Islet of Langerhans (tissue), 1 donor: Measurements from ENCODE around the gene ELP4.

Experiments used
- FAIRE-seq: peaks from one replicate; lab custom pipeline; 2011; peaks lifted over from hg19 to GRCh38; lab: Jason Lieb, UNC

The ELP4 gene

DNA sequence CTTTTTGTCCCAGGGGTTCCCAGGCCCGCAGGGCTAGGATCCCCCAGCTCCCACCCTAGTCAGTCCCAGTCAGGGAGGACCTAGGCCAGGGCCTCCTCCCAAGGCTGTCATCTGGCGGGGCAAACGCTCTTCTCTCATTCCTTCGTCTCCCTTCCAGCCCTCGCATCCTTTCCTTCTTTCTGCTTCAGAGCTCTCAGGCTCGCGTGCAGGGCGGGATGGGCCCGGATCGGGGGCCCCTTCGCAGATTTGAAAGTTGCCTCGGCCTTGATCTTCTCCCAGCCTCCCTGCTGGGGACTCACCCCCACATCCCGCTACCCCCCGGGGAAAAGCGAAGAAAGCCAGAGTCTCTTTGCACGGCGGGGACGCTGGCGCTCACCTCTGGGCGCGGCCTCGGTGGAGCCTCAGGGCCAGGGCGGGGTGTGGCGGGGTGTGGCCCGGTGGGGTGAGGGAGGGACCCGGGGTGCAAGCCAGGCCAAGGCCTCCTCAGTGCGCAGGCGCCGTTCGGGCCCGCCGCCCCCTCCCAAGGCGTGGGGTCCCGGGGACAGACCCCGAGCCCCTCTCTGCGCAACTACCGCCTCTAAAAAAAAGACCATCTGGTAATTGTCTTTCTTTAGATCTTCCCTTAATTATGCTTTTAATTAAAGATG is 316.4 kb downstream of the ELP4 start:
- FAIRE-seq, result no peak

DNA sequence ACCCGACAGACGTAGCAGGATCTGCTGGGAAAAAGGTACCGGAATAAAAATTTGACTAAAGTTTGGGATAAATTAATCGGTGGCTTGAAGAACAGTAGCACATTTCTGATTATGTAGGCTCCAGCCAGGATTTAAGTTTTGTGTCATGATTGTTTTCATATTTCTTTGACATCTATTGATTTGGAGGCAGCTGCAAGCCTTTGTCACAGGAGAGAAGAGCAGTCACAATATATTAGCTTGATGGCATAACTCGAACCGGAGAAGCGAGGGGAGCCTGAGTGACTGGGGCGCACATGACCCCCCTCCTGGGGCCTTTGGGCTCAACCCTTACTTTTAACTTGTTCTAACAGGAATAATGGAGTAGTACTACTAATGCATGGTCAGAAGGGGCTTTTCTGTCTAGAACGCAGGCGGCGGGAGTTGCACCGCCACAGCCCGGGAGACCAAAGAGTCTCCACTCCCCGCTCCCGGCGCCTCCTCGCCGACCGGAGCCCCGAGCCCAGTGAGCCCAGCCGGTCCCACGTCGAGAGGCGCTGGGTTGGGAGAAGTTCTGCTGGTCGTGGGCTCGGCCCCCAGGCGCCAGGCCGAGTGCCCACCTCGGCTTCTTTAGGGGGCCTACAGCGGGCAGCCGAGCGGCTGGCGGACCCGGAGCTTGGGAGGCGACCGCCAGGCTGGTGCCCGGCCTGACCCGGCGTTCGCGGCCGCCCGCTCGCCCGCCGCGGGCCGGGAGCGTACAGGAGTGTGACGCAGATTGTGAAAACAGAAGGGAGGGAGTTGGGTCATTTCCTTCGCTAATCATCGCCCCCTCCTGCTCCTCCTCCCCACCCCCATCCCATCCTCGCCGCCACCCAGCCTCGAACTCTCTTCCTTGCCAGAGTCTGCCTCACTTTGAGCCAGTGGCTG is 317.2 kb downstream of the ELP4 start:
- no peak for FAIRE-seq

DNA sequence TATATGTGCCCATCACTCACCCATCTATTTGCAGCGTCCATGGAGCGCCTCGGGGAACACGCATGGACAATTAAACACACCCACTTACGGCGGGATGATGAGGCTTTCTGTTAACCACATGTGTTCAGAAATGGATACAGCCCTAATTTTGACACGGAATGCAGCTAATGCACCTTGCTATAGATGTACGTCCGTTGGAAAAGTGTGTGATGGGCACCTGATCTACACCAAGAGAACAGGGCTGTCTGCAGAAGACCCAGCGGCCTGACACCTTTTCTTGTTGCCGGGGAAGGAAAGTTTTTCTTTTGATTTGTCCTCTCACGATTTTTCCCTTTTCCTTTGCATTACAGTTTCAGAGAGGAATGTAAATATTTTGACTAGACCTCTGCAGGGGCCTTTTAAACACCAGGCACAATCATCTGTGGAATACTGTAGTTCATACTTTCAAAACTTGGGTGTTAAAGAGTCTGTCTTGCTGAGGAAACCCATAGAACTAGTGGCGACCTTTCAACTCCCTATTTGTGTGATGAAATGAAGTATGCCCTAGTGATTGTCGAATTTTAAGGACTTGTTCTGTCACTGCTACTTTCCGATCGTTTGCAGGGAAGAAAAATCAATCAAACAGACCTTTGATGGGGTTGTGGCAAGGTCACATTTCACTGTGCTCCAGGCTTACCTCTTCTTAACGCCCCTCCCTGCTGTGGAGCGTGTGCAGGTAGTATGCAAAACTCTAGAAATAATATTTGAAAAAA is 318.1 kb downstream of the ELP4 start:
- FAIRE-seq, result no peak

DNA sequence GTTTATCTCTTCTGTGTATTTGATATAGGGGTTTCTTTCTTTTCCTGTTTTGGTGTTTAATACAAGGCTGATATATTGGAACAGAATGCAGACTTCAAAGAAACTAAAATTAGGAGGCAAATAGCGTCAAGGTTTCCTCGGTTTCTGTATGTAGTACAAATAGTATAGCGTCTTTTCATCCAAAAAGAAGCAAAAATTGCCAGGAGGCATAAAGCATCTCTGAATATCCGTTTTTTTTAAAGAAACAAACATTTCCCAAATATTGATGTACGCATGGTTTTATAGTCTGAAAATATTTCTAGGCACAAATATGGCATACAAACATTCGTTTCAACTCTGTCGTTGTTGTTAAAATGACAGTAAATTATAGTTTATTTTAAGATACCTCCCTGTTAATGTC is 318.6 kb downstream of the ELP4 start:
- FAIRE-seq, result peak; percentile 9

DNA sequence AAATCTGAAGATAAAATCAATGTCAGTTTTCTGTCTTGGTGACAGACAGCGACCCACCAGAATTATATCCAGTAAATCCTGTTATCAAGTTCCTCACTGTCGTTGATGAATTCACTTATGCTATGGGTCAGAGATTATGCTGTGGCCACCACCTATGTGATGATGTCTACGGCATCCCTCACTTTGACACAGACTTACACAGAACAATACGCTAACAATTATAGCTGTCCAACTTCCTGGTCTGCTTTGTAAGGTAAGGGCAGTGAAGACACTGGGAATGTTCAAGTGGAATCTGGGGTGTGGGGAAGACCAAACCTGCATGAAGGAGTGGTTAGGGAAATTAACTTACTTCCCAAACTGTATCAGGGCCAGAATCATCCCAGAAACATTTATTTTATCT is 320.8 kb downstream of the ELP4 start:
- FAIRE-seq, result no peak

DNA sequence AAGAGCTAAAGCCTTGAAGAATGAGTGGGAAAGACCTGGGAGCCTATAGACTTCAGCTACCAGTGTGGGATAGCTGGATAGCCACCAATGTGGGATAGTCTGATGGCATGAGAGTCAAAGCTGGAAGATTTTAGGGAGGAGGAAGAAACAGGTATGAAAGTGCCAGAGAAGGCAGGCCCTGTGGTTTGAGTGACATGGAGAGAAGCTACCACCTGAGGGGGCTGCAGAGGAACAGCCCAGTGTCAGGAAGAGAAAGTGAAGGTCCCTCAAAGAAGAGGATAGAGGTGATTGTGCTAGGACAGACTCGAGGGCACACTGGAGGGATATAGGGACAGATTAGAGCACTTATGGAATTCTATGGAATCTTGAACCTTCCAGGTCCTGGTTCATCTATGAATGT is 324.7 kb downstream of the ELP4 start:
- no peak for FAIRE-seq
